ENCODE measurements around the gene HTR3C.
"Not testable (repeated sequence)": the region's sequence is repeated elsewhere in the genome, so short reads cannot be mapped to it uniquely, and the experiment has no call there.

The HTR3C gene, protein sequence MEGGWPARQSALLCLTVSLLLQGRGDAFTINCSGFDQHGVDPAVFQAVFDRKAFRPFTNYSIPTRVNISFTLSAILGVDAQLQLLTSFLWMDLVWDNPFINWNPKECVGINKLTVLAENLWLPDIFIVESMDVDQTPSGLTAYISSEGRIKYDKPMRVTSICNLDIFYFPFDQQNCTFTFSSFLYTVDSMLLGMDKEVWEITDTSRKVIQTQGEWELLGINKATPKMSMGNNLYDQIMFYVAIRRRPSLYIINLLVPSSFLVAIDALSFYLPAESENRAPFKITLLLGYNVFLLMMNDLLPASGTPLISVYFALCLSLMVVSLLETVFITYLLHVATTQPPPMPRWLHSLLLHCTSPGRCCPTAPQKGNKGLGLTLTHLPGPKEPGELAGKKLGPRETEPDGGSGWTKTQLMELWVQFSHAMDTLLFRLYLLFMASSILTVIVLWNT

DNA sequence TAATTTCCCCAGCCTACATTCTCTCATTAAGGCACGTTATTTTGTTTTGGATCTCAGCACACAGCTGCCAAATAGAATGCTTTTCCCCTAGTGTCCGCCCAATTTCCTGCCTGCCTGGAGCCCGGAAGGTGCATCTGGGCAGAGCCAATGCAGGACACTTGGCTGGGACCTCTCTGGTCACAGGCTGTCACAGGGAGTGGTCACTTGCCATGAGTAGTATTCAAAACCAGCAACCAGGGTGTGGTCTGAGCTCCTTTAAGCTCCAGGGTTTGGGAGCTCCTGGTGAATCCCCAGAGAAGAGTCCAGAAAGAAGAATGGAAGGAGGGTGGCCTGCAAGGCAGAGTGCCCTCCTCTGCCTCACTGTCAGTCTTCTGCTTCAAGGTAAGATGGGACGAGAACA, at the start of gene HTR3C:
Gene HTR3C, plus strand, starts transcription at position 281 of the 400 bp plus-strand sequence. Its CDS starts 34 bp downstream, at position 315.
- no peak for DNase-seq (ENCODE audit: low read depth)

DNA sequence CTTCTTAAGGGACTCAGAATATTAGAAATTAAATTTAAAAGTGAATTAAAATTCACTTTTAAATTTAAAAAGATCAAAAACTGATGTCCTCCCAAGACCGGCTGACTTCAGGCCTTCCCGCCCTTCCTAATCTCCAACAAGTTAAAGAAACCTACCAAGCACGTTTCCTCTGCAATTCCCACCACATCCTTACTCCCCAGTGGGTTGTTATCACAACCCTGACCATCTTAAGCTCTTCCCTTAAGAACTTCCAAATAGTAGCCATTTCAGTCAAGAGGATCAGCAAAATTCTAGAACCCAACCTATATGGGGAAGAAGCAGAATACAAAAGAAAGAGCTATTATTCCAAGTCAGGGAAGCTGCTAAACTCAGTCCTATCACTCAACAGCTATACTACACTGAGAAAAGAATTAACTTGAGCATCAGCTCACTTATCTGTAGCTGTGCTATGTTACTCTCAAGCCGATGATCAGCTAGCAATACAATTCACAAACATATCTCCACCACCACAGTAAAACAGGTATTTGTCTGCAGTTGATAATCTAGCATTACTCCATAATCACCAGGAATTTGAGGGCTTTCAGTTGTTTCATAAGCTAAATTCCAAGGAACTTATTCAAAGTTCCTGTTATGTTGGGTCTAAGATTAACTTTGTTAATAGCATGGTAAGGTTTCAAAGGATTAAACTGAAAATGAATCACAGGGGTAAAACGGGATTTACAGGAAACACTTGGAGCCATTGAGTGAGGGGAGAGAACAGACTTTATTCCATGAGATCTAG, 49.5 kb upstream of the HTR3C start:
- DNase-seq (ENCODE audit: low read depth): no peak

DNA sequence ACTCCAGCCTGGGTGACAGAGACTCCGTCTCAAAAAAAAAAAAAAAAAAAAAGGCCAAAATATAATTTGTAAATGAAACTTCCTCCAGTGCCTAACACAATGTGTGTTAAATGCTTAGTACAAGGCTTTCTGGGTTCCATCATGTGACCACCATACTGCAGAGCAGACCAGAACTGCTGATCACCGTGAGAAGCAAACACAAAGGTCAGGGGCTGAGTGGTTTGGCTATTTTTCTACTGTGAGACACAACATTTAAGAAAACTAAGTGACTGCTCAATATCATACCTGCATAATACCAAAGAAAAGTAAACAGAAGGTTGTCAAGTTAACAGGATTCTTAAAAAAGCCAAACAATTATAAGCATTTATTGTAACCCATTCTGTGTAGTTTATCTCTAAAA, 48.4 kb upstream of the HTR3C start:
- DNase-seq (ENCODE audit: low read depth): no peak

DNA sequence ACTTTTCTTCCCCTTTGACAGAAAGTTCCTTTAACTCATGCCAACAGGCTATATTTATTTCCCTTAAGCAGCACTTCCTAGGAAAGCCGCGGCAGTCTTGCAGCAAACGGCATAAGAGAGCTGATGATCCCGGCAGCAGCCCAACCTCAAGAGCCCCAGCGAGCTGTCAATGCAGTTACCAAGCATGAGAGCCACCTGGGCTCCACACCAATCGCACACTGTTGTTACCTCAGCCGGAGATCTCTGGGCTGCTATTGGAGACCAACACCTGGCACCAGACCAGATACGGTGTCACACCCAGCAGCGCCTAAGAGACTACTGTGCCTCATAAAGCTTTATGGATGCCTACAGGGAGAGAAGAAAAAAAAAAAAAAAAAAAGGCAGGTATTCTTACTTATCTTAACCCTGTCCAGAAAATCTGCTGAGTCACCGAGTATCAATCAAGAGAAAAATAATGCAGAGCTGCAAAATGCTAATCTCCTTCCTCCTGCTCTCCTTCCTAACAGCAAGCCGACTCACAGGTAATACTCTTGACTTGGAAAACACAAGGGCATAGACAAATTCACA, 46.8 kb upstream of the HTR3C start:
- DNase-seq (ENCODE audit: low read depth): no peak

DNA sequence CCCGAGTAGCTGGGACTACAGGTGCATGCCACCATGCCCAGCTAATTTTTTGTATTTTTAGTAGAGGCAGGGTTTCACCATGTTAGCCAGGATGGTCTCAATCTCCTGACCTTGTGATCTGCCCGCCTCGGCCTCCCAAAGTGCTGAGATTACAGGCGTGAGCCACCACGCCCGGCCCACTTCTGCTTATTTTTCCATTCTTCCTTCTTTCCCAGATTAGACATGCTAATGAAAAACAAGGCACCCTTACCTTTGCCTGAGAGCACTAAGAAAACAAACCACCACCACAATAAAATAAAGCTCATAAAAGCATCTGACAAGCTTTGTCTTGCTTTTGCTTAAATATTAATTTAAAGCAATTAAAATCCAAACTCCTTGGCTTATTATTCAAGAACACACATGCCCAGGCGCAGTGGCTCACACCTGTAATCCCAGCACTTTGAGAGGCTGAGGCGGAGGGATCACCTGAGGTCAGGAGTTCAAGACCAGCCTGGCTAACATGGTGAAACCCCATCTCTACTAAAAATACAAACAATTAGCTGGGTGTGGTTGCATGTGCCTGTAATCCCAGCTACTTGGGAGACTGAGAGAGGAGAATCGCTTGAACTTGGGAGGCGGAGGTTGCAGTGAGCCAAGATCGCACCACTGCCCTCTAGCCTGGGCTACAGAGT, 45.6 kb upstream of the HTR3C start:
- DNase-seq (ENCODE audit: low read depth): not testable (repeated sequence)

DNA sequence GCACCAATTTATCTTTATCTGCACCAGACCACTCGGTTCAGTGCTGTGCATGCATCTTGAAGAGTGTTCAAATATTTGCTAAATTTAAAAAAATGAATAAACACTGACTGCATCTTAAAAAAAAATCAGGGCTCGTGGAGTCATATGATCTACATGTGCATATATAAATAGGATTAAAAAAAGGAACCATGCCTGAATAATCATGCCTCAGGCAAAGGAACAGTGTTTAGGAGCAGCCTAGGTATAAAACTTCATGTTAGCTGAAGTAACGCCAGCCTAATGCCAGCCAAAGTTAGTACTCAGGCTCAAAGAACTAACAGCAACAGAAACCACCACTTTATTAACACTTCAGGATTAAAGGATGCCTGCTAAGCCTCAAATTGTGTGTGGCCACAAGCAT, 44.7 kb upstream of the HTR3C start:
- no peak for DNase-seq (ENCODE audit: low read depth)

DNA sequence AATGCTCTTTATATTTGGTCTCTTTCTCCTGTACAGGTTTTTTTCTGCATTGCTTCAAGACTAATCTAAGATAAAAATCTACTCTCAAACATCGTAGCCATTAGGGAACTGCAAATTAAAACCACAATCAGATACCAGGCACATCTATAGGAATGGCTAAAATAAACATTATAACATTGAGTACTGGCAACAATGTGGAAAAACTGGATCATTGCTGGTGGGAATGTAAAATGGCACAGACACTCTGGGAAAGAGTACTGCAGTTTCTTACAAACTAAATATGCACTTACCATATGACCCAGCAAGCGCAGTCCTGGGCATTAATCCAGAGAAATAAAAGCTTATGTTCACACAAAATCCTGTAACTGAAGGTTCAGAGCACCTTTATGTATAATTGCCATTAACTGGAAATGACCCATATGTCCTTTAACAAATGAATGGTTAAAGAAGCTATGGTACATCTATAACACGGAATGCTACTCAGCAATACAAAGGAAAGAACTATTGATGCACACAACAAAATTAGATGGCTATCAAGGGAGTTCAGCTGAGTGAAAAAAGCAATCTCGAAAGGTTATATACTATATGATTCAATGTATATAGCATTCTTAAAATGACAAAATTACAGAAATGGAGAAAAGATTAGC, 41.5 kb upstream of the HTR3C start:
- DNase-seq (ENCODE audit: low read depth): no peak

DNA sequence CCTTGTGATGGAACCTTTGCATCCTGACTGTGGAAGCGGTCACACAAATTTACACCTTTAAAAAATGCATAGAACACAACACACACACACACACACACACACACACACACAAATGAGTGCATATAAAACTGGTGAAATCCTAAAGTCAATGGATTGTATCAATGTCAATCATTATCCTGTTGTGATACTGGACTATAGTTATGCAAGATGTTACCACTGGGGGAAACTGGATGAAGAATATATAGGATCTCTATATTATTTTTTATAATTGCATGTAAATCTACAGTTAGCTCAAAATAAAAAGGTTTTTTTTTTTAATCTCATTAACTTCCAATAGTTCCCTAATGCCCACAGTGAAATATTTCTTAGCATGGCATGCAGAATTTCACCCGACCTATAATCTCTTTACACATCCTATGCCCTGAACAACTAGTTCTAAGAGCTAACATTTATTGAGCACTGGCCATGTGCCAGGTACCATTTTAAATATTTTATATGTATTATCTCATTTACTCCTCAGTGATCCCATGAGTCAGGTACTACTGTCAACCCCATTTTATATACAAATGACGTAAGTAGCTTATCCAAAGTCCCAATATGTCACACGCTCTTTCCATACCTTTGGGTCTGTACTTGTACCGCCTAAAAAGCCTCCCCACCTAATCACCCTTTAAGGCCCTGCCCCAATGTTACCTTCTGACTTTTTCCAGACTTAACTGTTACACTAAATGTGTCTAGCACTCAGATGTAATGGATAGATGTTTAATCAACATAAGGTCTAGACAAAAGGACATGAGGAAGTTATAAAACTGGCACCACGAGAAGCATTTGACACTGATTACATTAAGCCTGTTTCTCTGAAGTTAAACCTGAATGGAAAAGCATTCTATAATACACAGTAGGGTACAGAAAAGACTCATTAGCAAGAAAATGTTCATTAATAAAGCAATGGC, 40.6 kb upstream of the HTR3C start:
- no peak for DNase-seq (ENCODE audit: low read depth)

DNA sequence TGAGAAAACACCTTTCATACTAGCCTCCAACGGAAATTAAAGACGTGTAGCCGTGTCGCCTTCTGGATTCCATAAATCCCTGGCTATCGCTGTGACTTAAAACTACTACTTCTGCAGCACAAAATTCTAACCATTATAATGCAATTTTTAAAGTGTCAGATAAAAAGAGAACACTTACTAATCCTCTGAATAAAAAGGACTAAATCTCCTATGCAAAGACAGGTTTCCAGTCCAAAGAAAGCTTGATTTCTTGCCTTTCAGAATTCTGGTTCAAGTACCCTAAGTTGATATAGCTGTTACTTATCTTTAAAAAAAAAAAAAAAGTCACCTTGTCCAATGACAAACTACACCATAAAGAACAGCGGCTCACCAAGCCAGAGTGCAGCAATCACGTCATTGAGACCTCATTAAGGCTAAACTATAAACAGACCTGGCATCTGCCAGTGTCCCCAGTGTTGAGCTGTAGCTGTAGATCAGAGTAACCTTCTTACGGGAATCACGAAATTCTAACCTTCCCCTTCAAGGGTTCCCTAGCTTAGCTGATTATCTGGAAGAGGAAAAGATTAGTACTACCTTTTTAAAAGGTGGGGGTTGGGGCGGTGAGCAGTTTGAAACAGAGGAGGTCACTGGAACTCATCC, 37.3 kb upstream of the HTR3C start:
- no peak for DNase-seq (ENCODE audit: low read depth)

DNA sequence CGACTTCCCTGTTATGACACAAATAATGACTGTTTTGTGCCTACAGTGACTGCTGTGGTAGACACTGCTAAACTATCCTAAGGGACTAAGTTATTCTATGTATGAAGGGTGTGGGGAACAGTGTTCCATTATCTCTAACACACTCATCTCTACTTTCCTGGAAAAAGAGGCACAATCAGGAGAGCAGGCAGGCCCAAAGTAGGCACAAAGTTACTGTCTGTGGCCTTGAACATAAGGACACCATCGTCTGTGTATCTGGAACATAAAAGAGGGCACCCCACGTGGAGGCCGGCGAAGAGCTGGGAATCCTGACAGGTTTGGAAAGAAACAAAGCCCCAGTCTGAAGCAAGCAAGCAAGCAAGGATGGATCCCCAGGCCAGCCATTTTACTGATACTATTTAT, 36.7 kb upstream of the HTR3C start:
- DNase-seq (ENCODE audit: low read depth): no peak

DNA sequence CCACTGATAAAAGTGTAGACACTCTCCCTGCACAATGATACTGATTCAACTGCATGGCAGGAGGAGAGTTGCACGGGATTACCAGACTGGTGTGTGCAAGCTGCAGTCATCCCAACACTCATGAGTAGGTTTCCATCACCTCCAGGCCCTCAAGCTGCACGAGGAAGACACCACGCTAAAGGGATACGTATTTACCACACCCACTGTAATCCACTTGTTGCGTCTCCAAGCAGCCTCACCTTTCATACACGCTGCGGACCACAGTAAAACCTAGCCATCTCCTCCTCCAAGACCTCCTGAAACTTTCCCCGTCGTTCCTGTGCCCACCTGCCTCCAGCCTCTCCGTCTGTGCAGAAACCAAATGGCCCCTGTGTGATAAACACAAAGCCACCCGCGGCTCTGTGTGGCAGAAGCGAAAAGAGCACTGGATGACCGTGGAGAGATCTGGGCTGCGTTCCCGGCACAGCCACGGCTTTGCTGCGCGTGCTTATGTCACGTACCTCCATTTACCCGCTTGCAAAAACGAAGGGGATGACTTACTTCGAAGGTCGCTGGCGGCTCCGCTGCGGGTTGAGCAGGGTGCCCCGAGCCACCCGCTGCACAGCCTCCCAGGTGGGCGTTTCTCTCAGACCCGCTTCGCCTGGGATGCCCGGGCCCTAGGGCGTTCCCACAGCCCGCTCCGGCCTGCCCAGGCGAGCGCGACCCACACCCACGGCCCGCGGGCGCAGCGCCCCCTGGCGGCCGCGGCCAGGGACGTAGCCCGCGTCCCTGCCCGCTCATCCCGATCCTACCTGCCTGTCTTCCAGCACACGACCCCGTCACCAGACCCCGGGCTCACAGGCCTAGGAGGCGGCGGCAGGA, 35.8 kb upstream of the HTR3C start:
- DNase-seq (ENCODE audit: low read depth): peak; percentile 43

DNA sequence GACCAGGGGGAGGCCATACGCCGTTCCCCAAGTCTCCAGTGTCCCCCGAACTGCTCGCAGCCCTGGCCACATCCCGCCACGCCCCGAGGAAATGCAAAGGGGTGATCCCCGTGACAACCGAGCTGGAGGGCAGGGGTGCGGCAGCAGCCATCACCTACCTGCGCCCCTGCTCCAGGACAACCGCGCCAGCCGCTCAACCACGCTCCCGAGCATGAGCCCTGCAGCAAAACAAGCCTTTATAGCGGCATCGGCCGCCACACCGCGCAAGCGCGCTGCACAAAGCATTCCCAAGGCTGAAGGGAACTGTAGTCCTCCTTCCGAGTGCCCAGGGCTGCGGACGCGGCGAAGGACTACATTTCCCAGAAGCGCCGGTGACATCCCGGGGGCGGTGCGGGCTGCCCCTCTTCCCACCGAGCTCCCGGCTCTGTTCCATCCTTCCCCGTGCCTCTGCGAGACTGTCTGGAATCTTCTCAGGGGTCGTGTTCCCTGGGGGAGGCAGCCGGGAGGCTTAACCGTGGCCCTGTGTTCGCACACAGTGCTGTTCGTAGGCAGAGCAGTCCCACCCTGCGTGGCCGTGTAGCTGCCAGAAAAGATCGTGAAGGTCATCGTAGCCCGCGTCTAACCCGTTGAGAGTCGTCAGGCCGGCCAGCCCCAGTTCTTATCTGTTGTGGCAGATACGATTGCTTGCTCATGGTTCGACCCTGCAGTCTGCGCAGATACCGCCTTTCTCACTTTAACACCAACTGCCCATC, 35.0 kb upstream of the HTR3C start, which contains the start of gene ABCC5:
Gene ABCC5, minus strand, starts transcription at position 213 of the 752 bp plus-strand sequence. CDS start 3,492 bp downstream, outside the sequence.
- peak; percentile 71 for DNase-seq (ENCODE audit: low read depth)

DNA sequence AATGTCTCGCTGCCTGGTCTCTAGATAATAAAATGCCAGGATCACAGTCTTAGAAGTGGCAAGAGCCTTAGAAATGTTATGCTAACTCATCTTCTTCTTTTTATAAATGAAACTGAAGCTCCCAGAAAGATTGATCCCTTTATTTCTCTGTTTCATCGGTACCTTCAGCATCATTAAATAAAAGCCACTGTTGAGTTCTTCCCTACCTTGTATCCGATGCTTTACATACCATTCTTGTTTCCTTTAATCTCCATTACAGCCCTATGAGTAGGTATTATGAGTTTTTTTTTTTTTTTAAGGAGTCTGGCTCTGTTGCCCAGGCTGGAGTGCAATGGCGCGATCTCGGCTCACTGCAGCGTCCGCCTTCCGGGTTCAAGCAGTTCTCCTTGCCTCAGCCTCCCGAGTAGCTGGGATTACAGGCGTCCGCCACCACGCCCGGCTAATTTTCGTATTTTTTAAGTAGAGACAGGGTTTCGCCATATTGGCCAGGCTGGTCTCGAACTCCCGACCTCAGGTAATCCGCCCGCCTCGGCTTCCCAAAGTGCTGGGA, 34.3 kb upstream of the HTR3C start:
- no peak for DNase-seq (ENCODE audit: low read depth)

DNA sequence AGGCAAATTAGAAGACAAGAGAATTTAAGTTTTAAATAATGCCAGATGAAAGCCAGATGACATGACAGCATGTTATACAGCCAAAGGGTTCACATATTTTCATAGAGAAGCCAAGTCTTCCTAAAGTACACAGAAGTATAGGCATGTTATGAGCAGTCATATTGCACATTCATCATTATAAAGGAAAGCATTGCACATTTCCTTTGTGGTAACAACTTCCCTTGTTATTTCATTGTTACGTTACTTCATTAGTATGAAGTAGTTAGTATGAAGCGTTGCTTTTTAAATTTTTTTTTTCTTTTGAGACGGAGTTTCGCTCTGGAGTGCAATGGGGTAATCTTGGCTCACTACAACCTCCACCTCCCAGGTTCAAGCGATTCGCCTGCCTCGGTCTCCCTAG, 30.5 kb upstream of the HTR3C start:
- DNase-seq (ENCODE audit: low read depth): no peak

DNA sequence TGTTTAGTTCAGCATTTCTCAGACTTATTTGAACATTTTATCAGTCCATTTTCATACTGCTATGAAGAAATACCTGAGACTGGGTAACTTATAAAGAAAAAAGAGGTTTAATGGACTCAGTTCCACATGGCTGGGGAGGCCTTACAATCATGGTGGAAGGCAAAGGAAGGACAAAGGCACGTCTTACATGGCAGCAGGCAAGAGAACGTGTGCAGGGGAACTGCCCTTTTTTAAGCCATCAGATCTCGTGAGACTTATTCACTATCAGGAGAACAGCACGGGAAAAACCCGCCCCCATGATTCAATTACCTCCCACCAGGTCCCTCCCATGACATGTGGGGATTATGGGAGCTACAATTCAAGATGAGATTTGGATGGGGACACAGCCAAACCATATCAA, 27.6 kb upstream of the HTR3C start:
- DNase-seq (ENCODE audit: low read depth): not testable (repeated sequence)

DNA sequence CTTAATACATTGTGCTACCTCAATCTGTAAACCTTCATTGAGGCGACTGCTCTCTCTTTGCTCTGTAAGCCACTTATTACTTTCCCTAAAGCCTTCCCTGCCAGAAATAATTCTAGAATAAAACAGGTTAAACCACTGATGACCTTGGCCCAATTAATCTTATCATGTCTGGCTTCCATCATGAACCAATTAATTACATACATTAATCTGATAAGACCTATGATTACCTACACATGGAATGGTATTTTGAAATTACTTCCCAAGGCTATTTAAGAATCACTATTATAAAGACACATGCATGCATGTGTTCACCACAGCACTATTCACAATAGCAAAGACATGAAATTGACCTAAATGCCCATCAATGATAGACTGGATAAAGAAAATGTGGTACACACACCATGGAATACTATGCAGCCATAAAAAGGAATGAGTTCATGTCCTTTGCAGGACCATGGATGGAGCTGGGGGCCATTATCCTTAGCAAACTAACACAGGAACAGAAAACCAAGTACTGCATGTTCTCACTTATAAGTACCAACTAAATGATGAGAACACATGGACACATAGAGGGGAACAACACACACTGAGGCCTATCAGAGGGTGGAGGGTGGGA, 24.5 kb upstream of the HTR3C start:
- DNase-seq (ENCODE audit: low read depth): not testable (repeated sequence)

DNA sequence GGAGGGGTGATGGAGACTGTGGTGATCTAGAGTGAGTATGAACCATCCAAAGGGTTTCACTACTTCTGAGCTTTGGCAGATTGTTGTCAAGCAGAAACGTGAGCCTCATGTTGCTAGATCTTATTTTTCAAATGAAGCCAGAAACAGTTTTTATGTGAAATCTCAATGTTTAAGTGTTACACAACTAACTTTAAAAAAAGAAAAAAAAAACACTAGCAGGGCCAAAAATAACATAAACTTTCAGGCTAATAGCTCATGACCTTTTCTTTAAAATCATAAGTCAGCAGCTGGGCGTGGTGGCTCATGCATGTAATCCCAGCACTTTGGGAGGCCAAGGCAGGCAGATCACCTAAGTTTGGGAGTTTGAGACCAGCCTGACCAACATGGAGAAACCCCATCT, 23.4 kb upstream of the HTR3C start:
- no peak for DNase-seq (ENCODE audit: low read depth)

DNA sequence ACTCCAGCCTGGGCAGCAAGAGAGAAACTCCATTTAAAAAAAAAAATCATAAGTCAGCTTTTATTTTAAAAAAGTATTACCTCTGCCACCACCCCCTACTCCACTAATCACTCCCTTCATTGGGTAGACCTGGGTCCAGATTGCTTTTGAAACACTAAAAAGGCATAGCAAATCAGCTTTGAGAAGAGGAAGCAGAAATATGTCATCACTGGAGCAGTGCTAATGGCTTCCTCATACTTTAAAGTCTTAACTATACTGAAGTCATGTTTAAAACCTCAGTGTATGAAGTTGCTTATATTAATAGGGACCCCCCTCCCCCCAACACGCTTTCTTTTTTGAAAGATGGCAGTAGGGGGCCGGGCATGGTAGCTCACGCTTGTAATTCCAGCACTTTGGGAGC, 22.3 kb upstream of the HTR3C start:
- no peak for DNase-seq (ENCODE audit: low read depth)

Measured in activated T-helper 9 cell treated with anti-CD3 and anti-CD28 coated beads, Interleukin-2, amount 50 U/mL, for 16 hours (primary cell).